ENCODE results near the gene NPL. TPM values are rescaled to one million over a fixed set of nuclear protein-coding genes. Genes with fewer than 3 reads are reported as not detected.
A peak's percentile ranks its signal among the peaks of the same experiment; 100 is the strongest.

NPL gene, protein sequence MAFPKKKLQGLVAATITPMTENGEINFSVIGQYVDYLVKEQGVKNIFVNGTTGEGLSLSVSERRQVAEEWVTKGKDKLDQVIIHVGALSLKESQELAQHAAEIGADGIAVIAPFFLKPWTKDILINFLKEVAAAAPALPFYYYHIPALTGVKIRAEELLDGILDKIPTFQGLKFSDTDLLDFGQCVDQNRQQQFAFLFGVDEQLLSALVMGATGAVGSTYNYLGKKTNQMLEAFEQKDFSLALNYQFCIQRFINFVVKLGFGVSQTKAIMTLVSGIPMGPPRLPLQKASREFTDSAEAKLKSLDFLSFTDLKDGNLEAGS
- 1 to 10 TPM; 2.2 to 6.8 TPM for total RNA-seq

GRCh38 chr1:182789138-182790076 is at the start of gene NPL:
NPL (plus strand) TSS chr1:182789773; CDS start chr1:182794372, 4,599 bp downstream.
- DNase-seq (ENCODE audit: low spot score) = peak; percentile 77
- TF ChIP-seq CTCF (IDR thresholded peaks at IDR 0.05) = peak in 1 of 4 experiments; percentile 18
- TF ChIP-seq POLR2AphosphoS5 (IDR thresholded peaks at IDR 0.05) = peak; percentile 66
- TF ChIP-seq POLR2A (IDR thresholded peaks at IDR 0.05) = peak; percentile 89
- no peaks in the 10 kb centered on the region for H3K27me3 ChIP-seq (replicated peaks; ENCODE audit: insufficient read depth)
- H3K36me3 ChIP-seq = no peaks in the 10 kb centered on the region
- peak within 1 kb of the TSS; percentile 50 for H3K4me3 ChIP-seq
- under 1% methylated on average over 77 of the region's 93 CpGs for WGBS
- peak within 1 kb of the TSS; percentile 10 to 63 for H3K27ac ChIP-seq
- H3K9me3 ChIP-seq = no peaks in the 10 kb centered on the region
- intact Hi-C loops (cut with DNase I) = loop anchor here (5.0 to 10.0 kb wide), 4 partner anchors 48 to 702 kb away; partner anchors contain the start of genes DHX9 and GLUL
- H3K4me1 ChIP-seq (replicated peaks) = no peaks in the 10 kb centered on the region

- Histone ChIP-seq H3K27me3 (replicated peaks; ENCODE audit: insufficient read depth) (no peaks in the 10 kb centered on the region), H3K9me3 (no peaks in the 10 kb centered on the region), H3K27ac (no peak overlapping the region), H3K4me1 (replicated peaks) (no peaks in the 10 kb centered on the region), H3K4me3 (no peak overlapping the region), H3K36me3 (no peaks in the 10 kb centered on the region)
- no peak for TF ChIP-seq CTCF (IDR thresholded peaks at IDR 0.05)
- no peak for TF ChIP-seq POLR2A (IDR thresholded peaks at IDR 0.05)
- no peak for TF ChIP-seq POLR2AphosphoS5 (IDR thresholded peaks at IDR 0.05)
- intact Hi-C loops (cut with DNase I) = no loop called here
- no peak for DNase-seq (ENCODE audit: low spot score)
- WGBS = 100% methylated on average over 1 of the region's 1 CpG
Observed at GRCh38 chr1:182740120-182740519, 49.5 kb upstream of the NPL start.

- Histone ChIP-seq H3K27ac (no peak overlapping the region), H3K4me1 (replicated peaks) (no peaks in the 10 kb centered on the region), H3K27me3 (replicated peaks; ENCODE audit: insufficient read depth) (no peaks in the 10 kb centered on the region), H3K9me3 (no peaks in the 10 kb centered on the region), H3K4me3 (no peak overlapping the region), H3K36me3 (no peaks in the 10 kb centered on the region)
- WGBS = 94% methylated on average over 1 of the region's 1 CpG
- no peak for DNase-seq (ENCODE audit: low spot score)
- no peak for TF ChIP-seq CTCF (IDR thresholded peaks at IDR 0.05)
- no peak for TF ChIP-seq POLR2AphosphoS5 (IDR thresholded peaks at IDR 0.05)
- TF ChIP-seq POLR2A (IDR thresholded peaks at IDR 0.05) = no peak
- intact Hi-C loops (cut with DNase I) = no loop called here
Observed at GRCh38 chr1:182742780-182743179, 46.8 kb upstream of the NPL start.

GRCh38 chr1:182752077-182752988 is 37.2 kb upstream of the NPL start:
- Histone ChIP-seq H3K9me3 (no peaks in the 10 kb centered on the region), H3K27me3 (replicated peaks; ENCODE audit: insufficient read depth) (no peaks in the 10 kb centered on the region), H3K4me1 (replicated peaks) (no peaks in the 10 kb centered on the region), H3K4me3 (no peak overlapping the region), H3K36me3 (no peaks in the 10 kb centered on the region), H3K27ac (no peak overlapping the region)
- 59% methylated on average over 14 of the region's 14 CpGs for WGBS
- TF ChIP-seq CTCF (IDR thresholded peaks at IDR 0.05) = no peak
- intact Hi-C loops (cut with DNase I) = no loop called here
- DNase-seq (ENCODE audit: low spot score) = no peak
